Peyer's patch (tissue), 4 donors: ENCODE data around the gene SAMD4B. TPM values are rescaled to one million over a fixed set of nuclear protein-coding genes. Genes with fewer than 3 reads are reported as not detected.
A peak's percentile ranks its signal among the peaks of the same experiment; 100 is the strongest.

Experiments used
- DNase-seq, 3 donors: peaks; one replicate each; pipeline ENCODE4 v3.0.0-alpha.2; 2017 to 2019
- H3K27ac ChIP-seq, 4 donors: fragments of 200-600 bp; sonication (generic); one replicate each; pipeline ENCODE4 v1.5.1; 2016 to 2019
- H3K27me3 ChIP-seq, 2 donors: fragments of 200-600 bp; sonication (generic); one replicate each; pipeline ENCODE4 v1.5.1; 2019
- H3K36me3 ChIP-seq, 3 donors: fragments of 200-600 bp; sonication (generic); one replicate each; pipeline ENCODE4 v1.5.1; 2016 to 2019
- H3K4me1 ChIP-seq, 4 donors: fragments of 200-600 bp; sonication (generic); one replicate each; pipeline ENCODE4 v1.5.1; 2016 to 2019
- H3K4me3 ChIP-seq, 4 donors: fragments of 200-600 bp; sonication (generic); 1 replicate in 3 of 4; 2 replicates in 1 of 4; pipeline ENCODE4 v1.5.1; 2016 to 2019; ENCODE audit warnings: mild to moderate bottlenecking in 1 of 4
- H3K9me3 ChIP-seq, 4 donors: fragments of 200-600 bp; sonication (generic); one replicate each; pipeline ENCODE4 v1.5.1; 2016 to 2019; ENCODE audit warnings: mild to moderate bottlenecking in 1 of 4
- CTCF ChIP-seq, 6 experiments: fragments of 450-650 bp in 4 of 6; fragments of 200-600 bp in 2 of 6; sonication (generic) in 1 of 6; IDR thresholded peaks; one replicate each; pipeline ENCODE4 v1.5.1; 2017 to 2019; ENCODE audit warnings: antibody characterized with exemption in 6 of 6, mild to moderate bottlenecking in 3 of 6, moderate library complexity in 1 of 6
- POLR2A ChIP-seq, 2 donors: fragments of 450-650 bp; IDR thresholded peaks; one replicate each; pipeline ENCODE4 v1.5.1; 2017; ENCODE audit warnings: antibody characterized with exemption in 2 of 2, mild to moderate bottlenecking in 2 of 2, moderate library complexity in 2 of 2
- total RNA-seq, 4 donors: library from RNA; depleted of rRNA; stranded (reverse); fragments of >200 nt; gene quantifications; one replicate each; pipeline ENCODE4 v1.1.0, GENCODE V29; 2016

SAMD4B gene
- total RNA-seq, 4 donors from 2014 or later = 69.0 to 126 (median 91.8) TPM

DNA sequence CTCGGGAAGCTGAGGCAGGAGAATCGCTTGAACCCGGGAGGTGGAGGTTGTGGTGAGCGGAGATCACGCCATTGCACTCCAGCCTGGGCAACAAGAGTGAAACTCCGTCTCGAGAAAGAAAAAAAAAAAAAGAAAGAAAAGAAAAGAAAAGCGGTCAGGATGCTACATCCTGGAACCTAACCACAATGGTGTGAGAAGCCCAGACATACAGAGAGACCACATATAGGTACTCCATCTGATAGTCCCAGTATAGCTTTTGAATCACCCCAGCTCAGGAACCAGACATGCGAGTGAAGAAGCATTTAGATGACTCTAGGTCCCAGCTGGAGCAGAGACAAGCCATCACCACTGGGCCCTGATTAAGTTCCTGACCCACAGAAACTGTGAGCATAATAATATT lies 42.8 kb upstream of the SAMD4B start:
- DNase-seq = peak in 1 of 3 donors; percentile 27
- no peaks in the 10 kb centered on the region for H3K9me3 ChIP-seq

GRCh38 chr19:39299832-39300231 lies 42.4 kb upstream of the SAMD4B start:
- no peak for TF ChIP-seq POLR2A (IDR thresholded peaks at IDR 0.05)
- no peak for TF ChIP-seq CTCF (IDR thresholded peaks at IDR 0.05)
- H3K27ac ChIP-seq = no peak overlapping the region
- no peaks in the 10 kb centered on the region for H3K27me3 ChIP-seq
- no peaks in the 10 kb centered on the region for H3K4me1 ChIP-seq
- no peaks in the 10 kb centered on the region for H3K36me3 ChIP-seq
- H3K4me3 ChIP-seq = no peak overlapping the region
- H3K9me3 ChIP-seq = no peaks in the 10 kb centered on the region
- DNase-seq = peak in 1 of 3 donors; percentile 10

More for the DNA sequence above, 42.8 kb upstream of the SAMD4B start:
- no peaks in the 10 kb centered on the region for H3K4me1 ChIP-seq
- no peaks in the 10 kb centered on the region for H3K27me3 ChIP-seq
- H3K36me3 ChIP-seq = no peaks in the 10 kb centered on the region
- TF ChIP-seq POLR2A (IDR thresholded peaks at IDR 0.05) (no peak), CTCF (IDR thresholded peaks at IDR 0.05) (no peak)
- H3K27ac ChIP-seq = no peak overlapping the region
- no peak overlapping the region for H3K4me3 ChIP-seq

DNA sequence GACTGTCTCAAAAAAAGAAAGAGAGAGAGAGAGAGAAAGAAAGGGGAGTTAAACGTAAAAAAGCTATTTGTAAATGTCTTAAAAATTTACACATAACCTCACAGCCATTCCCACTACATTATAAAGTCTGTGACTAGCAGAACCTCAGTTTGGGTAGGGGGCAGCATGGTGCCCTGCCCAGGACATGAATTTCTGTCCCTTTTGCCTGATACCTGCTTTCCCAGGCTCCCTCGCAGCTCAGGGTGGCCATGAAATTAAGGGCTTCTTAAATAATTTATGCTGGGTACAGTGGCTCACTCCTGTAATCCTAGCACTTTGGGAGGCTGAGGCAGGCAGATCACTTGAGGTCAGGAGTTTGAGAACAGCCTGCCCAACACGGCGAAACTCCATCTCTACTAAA lies 41.2 kb upstream of the SAMD4B start:
- Histone ChIP-seq H3K27me3 (no peaks in the 10 kb centered on the region), H3K27ac (no peak overlapping the region), H3K9me3 (no peaks in the 10 kb centered on the region), H3K4me1 (no peaks in the 10 kb centered on the region), H3K4me3 (no peak overlapping the region), H3K36me3 (no peaks in the 10 kb centered on the region)
- TF ChIP-seq CTCF (IDR thresholded peaks at IDR 0.05) (no peak), POLR2A (IDR thresholded peaks at IDR 0.05) (no peak)
- DNase-seq = peak in 1 of 3 donors; percentile 15

DNA sequence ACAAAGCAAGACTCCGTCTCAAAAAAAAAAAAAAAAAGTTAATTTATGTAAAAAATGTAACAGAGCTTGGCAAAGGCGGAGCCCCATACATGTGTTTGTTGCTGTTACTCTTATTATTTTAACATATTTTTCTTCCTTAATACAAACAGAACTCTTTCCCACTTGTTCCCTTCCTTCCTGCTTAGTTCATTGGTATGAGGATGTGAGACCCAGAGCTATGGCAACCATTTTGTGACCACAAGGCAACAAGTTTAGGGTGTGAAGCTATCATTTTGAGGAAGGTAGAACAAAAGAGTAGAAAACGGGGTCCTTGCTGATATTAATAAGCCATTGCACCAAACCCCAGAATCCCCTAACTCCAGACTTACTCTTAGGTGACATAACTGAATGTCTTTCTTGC lies 40.7 kb upstream of the SAMD4B start:
- Histone ChIP-seq H3K27ac (no peak overlapping the region), H3K4me3 (no peak overlapping the region), H3K36me3 (no peaks in the 10 kb centered on the region), H3K9me3 (no peaks in the 10 kb centered on the region), H3K27me3 (no peaks in the 10 kb centered on the region), H3K4me1 (no peaks in the 10 kb centered on the region)
- DNase-seq = peak in 1 of 3 donors; percentile 8
- TF ChIP-seq POLR2A (IDR thresholded peaks at IDR 0.05) = no peak
- TF ChIP-seq CTCF (IDR thresholded peaks at IDR 0.05) = no peak

GRCh38 chr19:39303373-39304184 lies 38.6 kb upstream of the SAMD4B start:
- Histone ChIP-seq H3K36me3 (no peaks in the 10 kb centered on the region), H3K4me1 (peaks cover 0 to 18% (median 0%) of the 10 kb centered on the region in 4 donors), H3K27me3 (peaks cover 0 to 11% of the 10 kb centered on the region in 2 donors), H3K27ac (no peak overlapping the region), H3K4me3 (no peak overlapping the region), H3K9me3 (no peaks in the 10 kb centered on the region)
- TF ChIP-seq CTCF (IDR thresholded peaks at IDR 0.05) (no peak), POLR2A (IDR thresholded peaks at IDR 0.05) (no peak)
- peak in 1 of 3 donors; percentile 10 for DNase-seq
